Upper lobe of right lung (tissue), 1 donor: ENCODE measurements around the gene GALNT9. TPM values are rescaled to one million over a fixed set of nuclear protein-coding genes. Genes with fewer than 3 reads are reported as not detected.

Experiments
- ATAC-seq: fragments of 200-7000 bp; cut with Tn5 transposase; one replicate; pipeline ENCODE4 v1.9.1; 2020; ENCODE audit warnings: mild to moderate bottlenecking, moderate library complexity
- DNase-seq: peaks from one replicate; pipeline ENCODE4 v3.0.0-alpha.2; 2020
- H3K27ac ChIP-seq: fragments of 200-600 bp; one replicate; pipeline ENCODE4 v1.8.0; 2022
- H3K27me3 ChIP-seq: fragments of 200-600 bp; one replicate; pipeline ENCODE4 v1.8.0; 2022; ENCODE audit warnings: mild to moderate bottlenecking
- H3K36me3 ChIP-seq: fragments of 200-600 bp; one replicate; pipeline ENCODE4 v1.8.0; 2022
- H3K4me1 ChIP-seq: fragments of 200-600 bp; one replicate; pipeline ENCODE4 v1.8.0; 2022
- H3K4me3 ChIP-seq: fragments of 200-600 bp; one replicate; pipeline ENCODE4 v1.8.0; 2022; ENCODE audit warnings: mild to moderate bottlenecking
- H3K9me3 ChIP-seq: fragments of 200-600 bp; one replicate; pipeline ENCODE4 v1.8.0; 2022
- intact Hi-C: fragments of 100-400 bp; cut with DNase I; formaldehyde crosslinking; loops from one replicate; pipeline ENCODE4 v1.11.0; 2022
- total RNA-seq: library from RNA; stranded (reverse); fragmentation: NEBNext Ultra II Directional; extraction: Animal tissue kit (Norgen Biotek cat#: 25700); gene quantifications from one replicate; pipeline ENCODE4 v1.2.1, GENCODE V29; 2021
- TF ChIP-seq, protein P1 (sequence below): fragments of 200-600 bp; IDR thresholded peaks from one replicate; pipeline ENCODE4 v1.8.0; 2022; ENCODE audit warnings: antibody characterized with exemption
- donor health status: DM: no; HTN: yes; CAD: no; lungs with severe emphysema.

GALNT9 gene
- total RNA-seq, 1 donor from 2014 or later, result 1.6 TPM

DNA sequence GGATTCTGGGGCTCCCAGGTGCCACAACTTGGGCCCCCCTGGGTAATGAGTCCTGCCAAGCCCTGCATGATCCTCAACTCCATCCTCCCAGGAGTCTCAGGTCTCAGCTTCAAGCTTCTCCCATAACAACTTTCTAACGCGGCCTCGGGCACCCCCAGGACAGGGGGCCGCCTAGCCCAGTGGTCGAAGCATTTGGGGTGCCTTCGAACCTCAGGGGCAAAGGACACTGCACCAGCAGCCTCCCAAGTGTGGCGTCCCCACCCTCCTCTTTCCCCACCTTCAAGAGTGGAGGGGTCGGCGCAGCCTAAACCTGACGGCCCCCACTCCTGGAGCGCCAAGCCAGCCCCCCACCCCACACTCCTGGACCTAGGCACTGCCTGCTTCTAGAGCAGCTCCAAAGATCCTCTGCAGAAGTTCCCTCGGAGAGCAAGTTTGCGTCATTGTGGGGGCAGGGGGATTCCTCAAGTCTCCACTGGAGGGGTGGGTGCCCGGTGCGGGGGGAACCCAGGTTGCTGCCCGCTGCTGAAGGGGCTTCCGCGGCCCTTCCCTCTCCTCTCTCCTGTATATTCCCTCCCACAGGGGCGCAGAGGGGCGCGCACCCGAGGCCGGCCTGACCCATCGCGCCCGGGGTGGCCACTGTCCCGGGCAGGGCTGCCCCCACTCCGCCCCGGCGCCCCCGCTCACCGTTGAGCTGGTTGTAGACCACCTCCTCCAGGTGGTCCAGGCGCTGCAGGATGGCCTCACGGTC lies 933 bp downstream of the GALNT9 start:
- TF ChIP-seq, protein P1, sequence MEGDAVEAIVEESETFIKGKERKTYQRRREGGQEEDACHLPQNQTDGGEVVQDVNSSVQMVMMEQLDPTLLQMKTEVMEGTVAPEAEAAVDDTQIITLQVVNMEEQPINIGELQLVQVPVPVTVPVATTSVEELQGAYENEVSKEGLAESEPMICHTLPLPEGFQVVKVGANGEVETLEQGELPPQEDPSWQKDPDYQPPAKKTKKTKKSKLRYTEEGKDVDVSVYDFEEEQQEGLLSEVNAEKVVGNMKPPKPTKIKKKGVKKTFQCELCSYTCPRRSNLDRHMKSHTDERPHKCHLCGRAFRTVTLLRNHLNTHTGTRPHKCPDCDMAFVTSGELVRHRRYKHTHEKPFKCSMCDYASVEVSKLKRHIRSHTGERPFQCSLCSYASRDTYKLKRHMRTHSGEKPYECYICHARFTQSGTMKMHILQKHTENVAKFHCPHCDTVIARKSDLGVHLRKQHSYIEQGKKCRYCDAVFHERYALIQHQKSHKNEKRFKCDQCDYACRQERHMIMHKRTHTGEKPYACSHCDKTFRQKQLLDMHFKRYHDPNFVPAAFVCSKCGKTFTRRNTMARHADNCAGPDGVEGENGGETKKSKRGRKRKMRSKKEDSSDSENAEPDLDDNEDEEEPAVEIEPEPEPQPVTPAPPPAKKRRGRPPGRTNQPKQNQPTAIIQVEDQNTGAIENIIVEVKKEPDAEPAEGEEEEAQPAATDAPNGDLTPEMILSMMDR, result no peak
- Histone ChIP-seq H3K27ac (no peak overlapping the region), H3K4me3 (no peak overlapping the region), H3K27me3 (peaks cover 42% of the 10 kb centered on the region), H3K4me1 (peaks cover 10% of the 10 kb centered on the region), H3K9me3 (no peaks in the 10 kb centered on the region), H3K36me3 (no peaks in the 10 kb centered on the region)
- DNase-seq (no peak), ATAC-seq (no peak)
- intact Hi-C loops, result no loop called here

DNA sequence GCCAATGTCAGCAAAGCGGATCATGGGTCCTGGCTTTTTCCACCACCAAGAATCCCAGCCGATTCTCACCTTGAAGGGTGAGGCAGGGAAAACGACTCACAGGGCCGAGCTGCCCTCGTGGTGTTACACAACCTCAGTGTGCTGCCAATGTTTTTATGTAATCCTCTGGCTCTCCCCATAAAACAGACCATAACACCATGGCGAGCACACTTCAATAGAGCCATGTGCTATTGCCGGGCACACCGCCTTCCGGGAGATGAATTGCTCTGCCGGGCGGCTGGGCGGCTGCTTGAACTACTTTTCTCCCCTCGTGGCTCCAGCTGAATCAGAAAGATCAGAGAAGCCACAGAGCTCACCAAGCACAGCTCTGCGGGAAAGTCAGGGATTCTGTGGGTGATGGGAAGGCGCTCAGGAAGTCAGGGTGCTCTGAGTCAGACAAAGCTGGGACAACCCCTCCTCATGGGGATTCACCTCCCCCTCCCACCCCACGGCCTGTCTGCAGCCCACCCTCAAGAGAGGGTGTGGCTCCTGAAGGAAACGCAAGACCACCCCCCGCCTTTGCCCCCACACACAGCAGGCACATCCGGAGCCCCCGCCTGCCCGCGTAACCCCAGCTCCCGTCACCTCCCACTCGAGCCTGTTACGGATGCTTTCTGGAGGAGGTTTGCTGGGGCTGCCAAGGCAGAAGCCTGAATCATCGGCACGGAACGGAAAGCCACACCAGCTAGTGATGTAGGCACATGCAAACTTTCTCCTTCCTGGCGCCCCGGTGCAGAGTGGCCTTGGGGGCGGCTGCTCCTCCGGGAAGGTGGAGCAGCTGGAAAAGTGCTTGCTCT lies 1.8 kb downstream of the GALNT9 start:
- peaks cover 10% of the 10 kb centered on the region for H3K4me1 ChIP-seq
- H3K9me3 ChIP-seq, result no peaks in the 10 kb centered on the region
- H3K36me3 ChIP-seq, result no peaks in the 10 kb centered on the region
- H3K27me3 ChIP-seq, result peaks cover 42% of the 10 kb centered on the region
- no peak overlapping the region for H3K27ac ChIP-seq
- peak; percentile 73 for ATAC-seq
- TF ChIP-seq, protein P1, result no peak
- DNase-seq, result peak; percentile 80
- H3K4me3 ChIP-seq, result no peak overlapping the region
- intact Hi-C loops, result no loop called here

GRCh38 chr12:132326646-132327045 lies 2.7 kb downstream of the GALNT9 start:
- intact Hi-C loops, result no loop called here
- Histone ChIP-seq H3K27me3 (peaks cover 34% of the 10 kb centered on the region), H3K9me3 (no peaks in the 10 kb centered on the region), H3K36me3 (no peaks in the 10 kb centered on the region), H3K4me3 (no peak overlapping the region), H3K4me1 (peaks cover 10% of the 10 kb centered on the region), H3K27ac (no peak overlapping the region)
- TF ChIP-seq, protein P1, result no peak
- DNase-seq (no peak), ATAC-seq (no peak)

GRCh38 chr12:132325733-132326130 lies 3.7 kb downstream of the GALNT9 start:
- peaks cover 10% of the 10 kb centered on the region for H3K4me1 ChIP-seq
- DNase-seq (no peak), ATAC-seq (no peak)
- H3K27me3 ChIP-seq, result peaks cover 25% of the 10 kb centered on the region
- no peak overlapping the region for H3K4me3 ChIP-seq
- no peaks in the 10 kb centered on the region for H3K36me3 ChIP-seq
- H3K9me3 ChIP-seq, result no peaks in the 10 kb centered on the region
- TF ChIP-seq, protein P1, result no peak
- intact Hi-C loops, result no loop called here
- H3K27ac ChIP-seq, result no peak overlapping the region

- peaks cover 19% of the 10 kb centered on the region for H3K27me3 ChIP-seq
- DNase-seq (no peak), ATAC-seq (no peak)
- H3K4me1 ChIP-seq, result peaks cover 10% of the 10 kb centered on the region
- no peak overlapping the region for H3K4me3 ChIP-seq
- H3K27ac ChIP-seq, result no peak overlapping the region
- no peaks in the 10 kb centered on the region for H3K9me3 ChIP-seq
- intact Hi-C loops, result no loop called here
- no peaks in the 10 kb centered on the region for H3K36me3 ChIP-seq
- TF ChIP-seq, protein P1, result no peak
These were observed 4.3 kb downstream of the GALNT9 start for GRCh38 chr12:132324841-132325732.
